GM19099 (cell line): ENCODE data around the gene ADAMTS3.

Source experiments
- POLR2A ChIP-seq: IDR thresholded peaks from 3 replicates; pipeline ENCODE4 v1.6.1; 2011; ENCODE audit warnings: low read depth; ENCODE audit not compliant: insufficient read length; ENCODE audit errors: extremely low read depth

The ADAMTS3 gene

DNA sequence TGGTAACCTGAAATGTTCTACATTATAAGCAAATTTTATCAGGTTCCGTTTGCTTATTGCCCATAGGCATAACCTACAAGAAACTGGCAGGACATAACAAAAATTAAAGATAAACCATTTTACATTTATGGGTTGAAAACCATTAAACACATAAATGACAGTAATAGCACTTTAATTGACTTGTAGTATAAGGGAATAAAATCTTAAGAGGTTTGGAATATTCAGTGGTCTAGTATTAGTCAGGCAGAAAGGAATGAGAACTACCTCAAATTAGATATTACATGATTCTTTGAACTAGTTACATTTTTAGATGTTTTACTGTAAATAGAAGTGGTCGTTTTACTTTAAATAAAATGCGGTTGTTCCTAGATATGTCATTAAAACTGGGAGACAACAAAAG is 111.9 kb downstream of the ADAMTS3 start:
- no peak for TF ChIP-seq POLR2A

- TF ChIP-seq POLR2A: no peak
Measured at GRCh38 chr4:72451349-72451748, 117.7 kb downstream of the ADAMTS3 start.

DNA sequence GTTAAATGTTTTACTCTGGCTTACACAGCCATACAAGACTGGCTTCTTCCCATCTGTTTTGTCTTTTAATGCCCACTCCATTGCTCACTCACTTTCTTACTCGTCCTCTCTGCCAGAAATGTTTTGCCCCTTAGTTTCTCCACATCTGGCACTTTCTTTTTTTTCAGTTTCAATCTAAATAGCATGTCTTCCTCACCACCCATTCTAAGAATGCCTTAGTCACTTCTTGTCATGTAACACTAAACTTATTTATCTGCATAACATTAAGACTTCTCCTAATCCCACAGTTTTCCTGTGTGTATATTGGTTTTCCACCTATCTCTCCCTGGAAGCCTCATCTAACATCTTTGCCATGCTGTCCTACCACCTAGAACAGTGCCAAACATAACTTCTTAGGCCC is 119.3 kb downstream of the ADAMTS3 start:
- no peak for TF ChIP-seq POLR2A

- TF ChIP-seq POLR2A: no peak
Measured at GRCh38 chr4:72448231-72448630, 120.8 kb downstream of the ADAMTS3 start.

- no peak for TF ChIP-seq POLR2A
Measured at GRCh38 chr4:72446353-72447055, 122.5 kb downstream of the ADAMTS3 start.

DNA sequence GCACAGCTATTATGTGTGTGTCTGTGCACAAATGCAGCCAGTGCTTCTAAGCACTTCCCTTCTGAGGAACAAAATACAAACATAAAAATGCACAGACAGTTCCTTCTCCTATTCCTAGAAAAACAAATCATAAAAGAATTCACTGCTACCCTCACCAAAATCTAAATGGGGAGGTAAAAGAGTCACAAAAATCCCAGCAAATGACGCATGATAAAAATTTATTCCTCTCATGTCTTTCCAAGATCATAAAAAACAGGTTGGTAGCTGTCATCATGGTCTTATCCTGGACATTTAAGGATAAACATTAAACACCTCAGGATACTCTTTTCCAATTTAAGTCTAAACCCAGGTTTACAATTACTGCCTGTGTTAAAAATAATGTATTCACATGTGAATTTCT is 124.9 kb downstream of the ADAMTS3 start:
- no peak for TF ChIP-seq POLR2A

- no peak for TF ChIP-seq POLR2A
Measured at GRCh38 chr4:72442715-72443114, 126.3 kb downstream of the ADAMTS3 start.

DNA sequence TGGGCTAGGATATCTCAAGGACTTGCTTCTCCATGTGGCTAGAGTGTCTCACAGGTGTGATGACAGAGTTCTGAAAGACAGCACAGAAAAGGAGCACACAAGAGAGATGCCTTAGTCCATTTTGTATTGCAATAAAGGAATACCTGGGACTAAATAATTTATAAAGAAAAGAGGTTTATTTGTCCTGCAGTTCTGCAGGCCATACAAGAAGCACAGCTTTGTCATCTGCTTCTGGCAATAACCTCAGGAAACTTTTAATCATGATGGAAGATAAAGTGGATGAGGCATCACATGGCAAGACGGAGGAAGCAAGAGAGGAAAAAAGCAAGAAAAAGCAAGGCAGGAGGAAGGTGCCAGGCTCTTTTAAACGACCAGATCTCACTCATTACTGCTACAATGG is 126.9 kb downstream of the ADAMTS3 start:
- no peak for TF ChIP-seq POLR2A

DNA sequence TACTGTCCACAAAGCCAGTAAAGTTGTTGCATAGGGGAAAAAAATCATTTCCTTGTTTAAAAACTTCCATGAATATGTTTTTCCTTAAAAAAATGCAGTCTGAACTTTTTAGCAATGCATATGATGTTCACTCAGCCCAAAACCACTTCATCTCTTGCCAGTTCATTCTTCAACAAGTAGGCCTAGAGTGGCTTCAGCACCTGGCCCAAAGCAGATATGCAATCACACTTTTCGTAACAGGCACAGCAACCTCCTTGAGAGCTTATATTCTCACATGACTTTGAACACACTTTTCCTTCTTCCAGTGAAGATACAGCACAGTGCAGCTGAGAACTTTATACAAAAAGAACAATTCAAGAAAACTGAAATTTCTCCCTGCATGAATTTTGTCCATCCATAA is 128.6 kb downstream of the ADAMTS3 start:
- no peak for TF ChIP-seq POLR2A

DNA sequence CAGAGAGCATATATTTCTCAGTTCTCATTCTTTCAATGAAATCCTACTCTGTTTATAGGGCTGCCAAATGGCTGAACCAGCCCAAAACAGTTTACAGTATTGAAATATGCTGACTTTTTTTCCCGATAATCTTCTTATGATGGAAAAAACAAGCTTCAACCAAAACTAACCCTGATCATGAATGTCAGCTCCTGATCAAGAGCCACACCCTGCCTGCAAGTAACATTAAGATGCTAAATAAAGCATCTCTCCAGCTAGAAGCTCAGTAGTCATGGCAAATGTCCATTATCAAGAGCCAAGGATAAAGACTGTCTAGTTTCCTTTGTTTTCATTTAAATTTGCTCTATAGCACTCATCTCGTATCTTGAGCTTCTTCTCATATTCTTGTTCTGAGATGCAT is 136.0 kb downstream of the ADAMTS3 start:
- no peak for TF ChIP-seq POLR2A

DNA sequence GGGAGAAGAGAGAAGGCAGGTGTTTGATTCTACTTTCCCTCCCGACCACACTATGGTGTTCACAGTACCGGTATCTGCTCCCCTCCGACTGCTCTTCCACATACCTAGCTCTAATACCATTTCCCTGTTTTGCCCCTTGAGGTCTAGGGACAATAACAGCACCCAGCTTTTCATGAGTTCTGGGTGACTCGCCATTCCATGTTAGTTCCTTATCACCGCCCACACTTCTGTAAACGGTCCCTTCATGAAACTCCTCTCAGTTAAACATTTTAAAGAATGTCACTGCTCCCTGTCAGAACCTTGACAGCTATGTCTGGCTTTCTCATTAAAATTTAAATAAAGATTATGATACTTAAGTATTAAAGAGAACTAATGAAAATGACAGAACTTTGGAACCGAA is 136.7 kb downstream of the ADAMTS3 start:
- no peak for TF ChIP-seq POLR2A

- TF ChIP-seq POLR2A: no peak
Measured at GRCh38 chr4:72430988-72431387, 138.0 kb downstream of the ADAMTS3 start.

- no peak for TF ChIP-seq POLR2A
Measured at GRCh38 chr4:72430050-72430449, 139.0 kb downstream of the ADAMTS3 start.

GRCh38 chr4:72429397-72429889 is 139.6 kb downstream of the ADAMTS3 start:
- no peak for TF ChIP-seq POLR2A

DNA sequence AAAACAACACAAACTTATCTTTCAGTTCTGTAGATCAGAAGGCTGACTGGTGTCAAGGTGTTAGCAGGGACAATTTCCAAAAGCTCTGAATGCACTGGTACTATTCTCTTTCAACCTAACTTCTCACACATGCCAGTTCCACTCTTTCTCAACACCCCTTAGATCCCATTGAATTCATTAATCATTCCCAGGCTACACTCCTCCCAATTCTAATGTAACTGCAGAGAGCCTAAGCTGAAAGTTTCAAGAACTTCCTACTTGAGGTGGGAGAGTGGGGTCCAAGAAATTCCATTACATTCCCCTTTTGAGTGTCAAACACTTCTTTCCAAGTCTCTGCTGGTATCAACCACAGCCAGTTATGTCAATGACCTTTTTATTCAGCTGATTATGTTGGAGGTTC is 142.0 kb downstream of the ADAMTS3 start:
- TF ChIP-seq POLR2A: no peak

- no peak for TF ChIP-seq POLR2A
Measured at GRCh38 chr4:72424006-72424405, 145.0 kb downstream of the ADAMTS3 start.

GRCh38 chr4:72422416-72422815 is 146.6 kb downstream of the ADAMTS3 start:
- TF ChIP-seq POLR2A: no peak
